ENCODE data around the gene RETREG1. TPM values are rescaled to one million over a fixed set of nuclear protein-coding genes. Genes with fewer than 3 reads are reported as not detected.

The RETREG1 gene
- total and polyA plus RNA-seq, 2 donors (not counting 3 experiments of a cell fraction or from before 2014, with no cell fraction given) = 0.46 TPM; not detected in 1

DNA sequence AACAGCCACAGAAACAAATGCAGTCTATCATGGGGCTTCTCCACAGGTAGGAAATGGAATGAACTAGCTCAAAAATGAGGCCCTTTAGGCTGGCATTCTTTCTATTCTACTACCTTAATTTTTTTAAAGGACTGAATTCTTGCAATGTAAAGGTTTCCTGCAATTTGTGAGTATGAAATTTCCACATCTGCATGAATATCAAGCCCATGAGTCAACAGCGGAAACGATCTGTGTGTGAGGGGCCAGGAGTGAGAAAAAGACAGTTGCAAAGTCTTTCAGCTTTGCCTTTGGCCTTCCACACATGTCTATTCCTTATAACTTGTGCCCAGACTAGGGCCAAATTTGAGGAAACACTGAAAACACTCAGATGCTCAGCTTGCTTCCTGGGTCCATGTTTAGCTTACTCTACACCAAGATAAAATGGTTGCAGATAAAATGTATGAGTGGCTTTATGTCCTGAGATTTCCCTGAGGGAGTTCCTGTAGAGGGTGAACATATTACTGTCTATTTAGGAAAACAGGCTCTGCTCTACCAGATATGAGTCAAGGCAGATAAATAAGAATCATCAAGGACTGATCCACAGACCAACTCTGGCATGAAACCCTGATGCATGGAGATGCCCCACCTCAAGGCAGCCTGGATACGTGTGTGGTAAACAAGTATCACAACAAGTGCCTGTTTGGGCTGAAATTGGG is 46.5 kb downstream of the RETREG1 start:
- H3K27me3 ChIP-seq (ENCODE audit: control insufficient read depth in 2 of 2, insufficient read depth in 2 of 2, low read length in 2 of 2) = no peaks in the 10 kb centered on the region
- H3K4me2 ChIP-seq (ENCODE audit: insufficient read depth, low read length) = no peak overlapping the region
- H2AFZ ChIP-seq (ENCODE audit: low read depth, low read length) = no peak overlapping the region
- H3K27ac ChIP-seq (ENCODE audit: insufficient read depth, low read depth, low read length) = no peak overlapping the region
- no peaks in the 10 kb centered on the region for H4K20me1 ChIP-seq (replicated peaks; ENCODE audit: control insufficient read depth, extremely low read depth, insufficient read depth, low read length)
- FAIRE-seq = no peak
- no peaks in the 10 kb centered on the region for H3K79me2 ChIP-seq (ENCODE audit: control insufficient read depth, insufficient read depth, low read length)
- ChIA-PET CTCF (no interaction called here), POLR2A (no interaction called here)
- TF ChIP-seq POLR2A (IDR thresholded peaks at IDR 0.05; ENCODE audit: low read depth, low read length) (no peak), JUN (IDR thresholded peaks at IDR 0.05; ENCODE audit: borderline replicate concordance, insufficient read depth, insufficient read length, low read depth) (no peak), POLR2AphosphoS5 (IDR thresholded peaks at IDR 0.05; ENCODE audit: insufficient read depth, low read depth, low read length) (no peak), FOS (IDR thresholded peaks at IDR 0.05; ENCODE audit: borderline replicate concordance, insufficient read depth, low read length) (no peak), GATA2 (IDR thresholded peaks at IDR 0.05; ENCODE audit: insufficient read depth, insufficient read length, low read depth, low read length) (no peak), EZH2 (IDR thresholded peaks at IDR 0.05; ENCODE audit: borderline replicate concordance, low read depth, low read length, severe bottlenecking) (no peak), MYC (IDR thresholded peaks at IDR 0.05; ENCODE audit: low read depth, low read length) (no peak)
- TF ChIP-seq, protein P1, sequence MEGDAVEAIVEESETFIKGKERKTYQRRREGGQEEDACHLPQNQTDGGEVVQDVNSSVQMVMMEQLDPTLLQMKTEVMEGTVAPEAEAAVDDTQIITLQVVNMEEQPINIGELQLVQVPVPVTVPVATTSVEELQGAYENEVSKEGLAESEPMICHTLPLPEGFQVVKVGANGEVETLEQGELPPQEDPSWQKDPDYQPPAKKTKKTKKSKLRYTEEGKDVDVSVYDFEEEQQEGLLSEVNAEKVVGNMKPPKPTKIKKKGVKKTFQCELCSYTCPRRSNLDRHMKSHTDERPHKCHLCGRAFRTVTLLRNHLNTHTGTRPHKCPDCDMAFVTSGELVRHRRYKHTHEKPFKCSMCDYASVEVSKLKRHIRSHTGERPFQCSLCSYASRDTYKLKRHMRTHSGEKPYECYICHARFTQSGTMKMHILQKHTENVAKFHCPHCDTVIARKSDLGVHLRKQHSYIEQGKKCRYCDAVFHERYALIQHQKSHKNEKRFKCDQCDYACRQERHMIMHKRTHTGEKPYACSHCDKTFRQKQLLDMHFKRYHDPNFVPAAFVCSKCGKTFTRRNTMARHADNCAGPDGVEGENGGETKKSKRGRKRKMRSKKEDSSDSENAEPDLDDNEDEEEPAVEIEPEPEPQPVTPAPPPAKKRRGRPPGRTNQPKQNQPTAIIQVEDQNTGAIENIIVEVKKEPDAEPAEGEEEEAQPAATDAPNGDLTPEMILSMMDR (IDR thresholded peaks at IDR 0.05; ENCODE audit: extremely low read depth in 1 of 2, insufficient read depth in 1 of 2, low read depth in 1 of 2, low read length in 2 of 2) = no peak
- TF ChIP-seq, protein P2, sequence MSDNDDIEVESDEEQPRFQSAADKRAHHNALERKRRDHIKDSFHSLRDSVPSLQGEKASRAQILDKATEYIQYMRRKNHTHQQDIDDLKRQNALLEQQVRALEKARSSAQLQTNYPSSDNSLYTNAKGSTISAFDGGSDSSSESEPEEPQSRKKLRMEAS (IDR thresholded peaks at IDR 0.05; ENCODE audit: insufficient read depth, insufficient read length) = no peak
- no peaks in the 10 kb centered on the region for H3K9me1 ChIP-seq (replicated peaks; ENCODE audit: control insufficient read depth, extremely low read depth, insufficient read depth, low read length)
- H3K9ac ChIP-seq (replicated peaks; ENCODE audit: extremely low read depth, insufficient read depth, low read length) = no peak overlapping the region
- H3K9me3 ChIP-seq (replicated peaks; ENCODE audit: control insufficient read depth, insufficient read depth, low read length) = no peaks in the 10 kb centered on the region
- H3K4me3 ChIP-seq (replicated peaks in 1 of 3; ENCODE audit: insufficient read depth in 1 of 3, low read depth in 1 of 3, low read length in 3 of 3) = no peak overlapping the region
- no TSS peak for BruUV-seq (replicated peaks)
- no peaks in the 10 kb centered on the region for H3K4me1 ChIP-seq (ENCODE audit: control insufficient read depth, extremely low read depth, insufficient read depth, low read length)
- no peaks in the 10 kb centered on the region for H3K36me3 ChIP-seq (ENCODE audit: control insufficient read depth in 2 of 2, extremely low read depth in 1 of 2, insufficient read depth in 2 of 2, low read length in 2 of 2)
- intact Hi-C loops (cut with micrococcal nuclease) = no loop called here
- dilution Hi-C loops (cut with MboI; ENCODE audit: extremely low pct_ligation_motif_present, low sequenced_read_pairs) = no loop called here
- no peak for DNase-seq (ENCODE audit: low read depth, low spot score)
